Measurements from ENCODE around the gene RBMS3. TPM values are rescaled to one million over a fixed set of nuclear protein-coding genes. Genes with fewer than 3 reads are reported as not detected.

RBMS3 gene
- total RNA-seq, 1 donor from 2014 or later = 3.4 TPM

DNA sequence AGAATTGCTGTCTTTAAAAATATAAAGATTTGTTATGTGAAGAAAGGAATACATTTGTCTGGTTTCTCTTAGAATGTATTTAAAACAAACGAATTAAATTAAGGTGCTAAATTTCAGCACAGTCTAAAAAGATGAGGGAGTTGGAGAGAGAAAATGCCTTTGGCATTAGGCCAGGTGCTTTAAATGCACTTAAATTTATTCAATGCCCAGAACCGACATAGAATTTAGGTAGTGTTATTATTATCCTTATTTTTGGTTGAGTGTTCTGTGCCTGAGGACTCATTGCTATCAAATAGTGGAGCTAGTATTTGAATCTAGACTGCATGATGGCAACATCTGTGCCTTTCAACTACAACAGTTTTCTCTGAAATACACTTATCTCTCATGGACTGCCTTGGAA lies 287.5 kb downstream of the RBMS3 start:
- TF ChIP-seq CTCF (IDR thresholded peaks at IDR 0.05; ENCODE audit: insufficient read depth, low read length, severe bottlenecking) = no peak
- FAIRE-seq = no peak
- no peaks in the 10 kb centered on the region for H3K27me3 ChIP-seq (ENCODE audit: control insufficient read depth, insufficient read depth, low read length)
- no peak for DNase-seq (ENCODE audit: low read depth)
- H3K4me3 ChIP-seq (ENCODE audit: low read depth, low read length) = no peak overlapping the region
- no peaks in the 10 kb centered on the region for H3K36me3 ChIP-seq (ENCODE audit: control insufficient read depth, insufficient read depth, low read length)

DNA sequence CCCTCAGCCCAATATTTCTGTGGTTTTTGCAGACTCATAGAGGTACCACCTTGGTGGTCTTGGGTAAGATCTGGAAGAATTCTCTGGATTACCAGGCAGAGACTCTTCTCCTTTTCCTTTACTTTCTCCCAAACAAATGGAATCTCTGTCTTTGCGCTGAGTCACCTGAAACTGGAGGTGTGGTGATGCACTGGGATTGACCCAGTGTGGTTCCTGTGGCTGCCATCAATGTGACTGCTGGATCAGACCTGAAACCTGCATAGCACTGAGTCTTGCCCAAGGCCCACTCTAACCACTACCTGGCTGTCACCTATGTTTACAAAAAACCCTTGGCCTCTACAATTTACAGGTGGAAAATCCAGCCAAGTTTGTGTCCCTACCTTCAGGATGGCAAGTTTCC lies 295.3 kb downstream of the RBMS3 start:
- TF ChIP-seq CTCF (IDR thresholded peaks at IDR 0.05; ENCODE audit: insufficient read depth, low read length, severe bottlenecking) = no peak
- no peak overlapping the region for H3K4me3 ChIP-seq (ENCODE audit: low read depth, low read length)
- no peaks in the 10 kb centered on the region for H3K27me3 ChIP-seq (ENCODE audit: control insufficient read depth, insufficient read depth, low read length)
- H3K36me3 ChIP-seq (ENCODE audit: control insufficient read depth, insufficient read depth, low read length) = no peaks in the 10 kb centered on the region
- no peak for FAIRE-seq
- DNase-seq (ENCODE audit: low read depth) = peak; percentile 15

DNA sequence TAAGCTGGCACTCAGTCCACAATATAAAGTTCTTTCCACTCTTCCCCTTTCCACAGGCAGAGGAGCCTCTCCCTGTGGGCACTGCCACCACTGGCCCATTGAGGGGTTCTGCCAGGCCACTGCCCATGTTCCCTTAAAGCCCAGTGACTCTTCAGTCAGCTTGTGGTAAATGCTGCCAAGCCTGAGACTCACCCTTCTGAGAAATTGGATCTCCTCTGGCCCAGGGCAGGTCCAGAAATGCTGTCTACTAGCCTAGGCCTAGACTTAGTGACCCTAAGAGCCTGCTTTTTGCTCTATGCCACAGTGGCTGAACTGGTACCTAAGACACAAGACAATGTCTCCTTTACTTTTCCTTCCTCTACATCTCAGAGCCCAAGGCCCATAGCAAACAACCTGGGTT lies 295.8 kb downstream of the RBMS3 start:
- Histone ChIP-seq H3K36me3 (ENCODE audit: control insufficient read depth, insufficient read depth, low read length) (no peaks in the 10 kb centered on the region), H3K27me3 (ENCODE audit: control insufficient read depth, insufficient read depth, low read length) (no peaks in the 10 kb centered on the region), H3K4me3 (ENCODE audit: low read depth, low read length) (no peak overlapping the region)
- DNase-seq (ENCODE audit: low read depth) = no peak
- no peak for FAIRE-seq
- no peak for TF ChIP-seq CTCF (IDR thresholded peaks at IDR 0.05; ENCODE audit: insufficient read depth, low read length, severe bottlenecking)

DNA sequence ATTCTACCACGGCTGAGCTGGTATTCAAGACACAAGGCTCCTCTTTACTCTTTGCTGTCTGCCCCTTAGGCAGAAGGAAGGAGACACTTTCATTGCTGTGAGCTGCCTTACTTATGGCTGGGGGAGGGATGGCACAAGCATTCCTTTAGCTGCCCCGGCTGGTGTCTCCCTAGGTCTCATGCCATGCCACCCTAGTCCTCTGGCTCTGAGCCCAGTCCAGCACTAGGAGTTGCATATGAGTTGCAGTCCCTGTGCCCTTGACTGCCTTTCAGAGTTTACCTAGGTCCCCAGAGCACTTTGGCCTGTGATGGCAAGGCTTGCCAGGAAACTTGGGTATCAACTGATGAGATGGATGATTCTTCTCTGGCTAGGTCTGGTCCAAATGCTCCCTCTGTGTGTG lies 296.4 kb downstream of the RBMS3 start:
- H3K27me3 ChIP-seq (ENCODE audit: control insufficient read depth, insufficient read depth, low read length) = no peaks in the 10 kb centered on the region
- no peak overlapping the region for H3K4me3 ChIP-seq (ENCODE audit: low read depth, low read length)
- H3K36me3 ChIP-seq (ENCODE audit: control insufficient read depth, insufficient read depth, low read length) = no peaks in the 10 kb centered on the region
- no peak for TF ChIP-seq CTCF (IDR thresholded peaks at IDR 0.05; ENCODE audit: insufficient read depth, low read length, severe bottlenecking)
- FAIRE-seq = no peak
- no peak for DNase-seq (ENCODE audit: low read depth)

- FAIRE-seq (no peak), DNase-seq (ENCODE audit: low read depth) (no peak)
- no peaks in the 10 kb centered on the region for H3K27me3 ChIP-seq (ENCODE audit: control insufficient read depth, insufficient read depth, low read length)
- H3K36me3 ChIP-seq (ENCODE audit: control insufficient read depth, insufficient read depth, low read length) = no peaks in the 10 kb centered on the region
- H3K4me3 ChIP-seq (ENCODE audit: low read depth, low read length) = no peak overlapping the region
- TF ChIP-seq CTCF (IDR thresholded peaks at IDR 0.05; ENCODE audit: insufficient read depth, low read length, severe bottlenecking) = no peak
Measured at GRCh38 chr3:29581311-29581710, 300.4 kb downstream of the RBMS3 start.

GRCh38 chr3:29582273-29582672 lies 301.4 kb downstream of the RBMS3 start:
- no peak for FAIRE-seq
- H3K4me3 ChIP-seq (ENCODE audit: low read depth, low read length) = no peak overlapping the region
- no peaks in the 10 kb centered on the region for H3K27me3 ChIP-seq (ENCODE audit: control insufficient read depth, insufficient read depth, low read length)
- no peaks in the 10 kb centered on the region for H3K36me3 ChIP-seq (ENCODE audit: control insufficient read depth, insufficient read depth, low read length)
- DNase-seq (ENCODE audit: low read depth) = no peak
- no peak for TF ChIP-seq CTCF (IDR thresholded peaks at IDR 0.05; ENCODE audit: insufficient read depth, low read length, severe bottlenecking)

Measured in bronchial epithelial cell (primary cell).